Activated T-helper 1 cell treated with anti-CD3 and anti-CD28 coated beads, Interleukin-2, amount 50 U/mL, for 16 hours (primary cell): ENCODE results near the gene RTL5.

Experiments used
- DNase-seq, 2 donors: peaks; one replicate each; pipeline ENCODE4 v3.0.0-alpha.2; 2020; ENCODE audit warnings: low read depth in 1 of 2, low spot score in 1 of 2

The RTL5 gene

GRCh38 chrX:72130156-72130761, 1.5 kb downstream of the RTL5 start:
- DNase-seq, result no peak

- no peak for DNase-seq
Observed at GRCh38 chrX:72129661-72130060, 2.1 kb downstream of the RTL5 start.

DNA sequence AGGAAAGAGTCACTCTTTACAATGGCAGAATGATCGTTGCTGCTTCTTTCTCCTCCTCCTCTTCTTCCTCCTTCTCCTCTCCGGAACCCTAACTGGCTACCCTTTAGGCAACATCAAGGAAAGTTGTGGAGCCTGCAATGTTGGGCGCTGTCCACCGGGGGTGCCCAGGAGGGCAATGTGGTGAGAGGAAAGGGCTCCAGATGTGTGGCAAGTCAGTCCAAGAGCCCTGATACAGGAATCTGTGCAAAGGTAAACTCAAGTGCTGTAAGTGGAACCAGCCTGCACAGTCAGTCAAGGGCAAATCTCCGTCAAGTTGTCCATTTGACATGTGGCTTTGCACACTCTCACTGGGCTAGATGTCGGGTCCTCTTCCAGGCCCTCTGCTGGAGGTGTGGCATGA, 2.8 kb downstream of the RTL5 start:
- DNase-seq, result no peak

DNA sequence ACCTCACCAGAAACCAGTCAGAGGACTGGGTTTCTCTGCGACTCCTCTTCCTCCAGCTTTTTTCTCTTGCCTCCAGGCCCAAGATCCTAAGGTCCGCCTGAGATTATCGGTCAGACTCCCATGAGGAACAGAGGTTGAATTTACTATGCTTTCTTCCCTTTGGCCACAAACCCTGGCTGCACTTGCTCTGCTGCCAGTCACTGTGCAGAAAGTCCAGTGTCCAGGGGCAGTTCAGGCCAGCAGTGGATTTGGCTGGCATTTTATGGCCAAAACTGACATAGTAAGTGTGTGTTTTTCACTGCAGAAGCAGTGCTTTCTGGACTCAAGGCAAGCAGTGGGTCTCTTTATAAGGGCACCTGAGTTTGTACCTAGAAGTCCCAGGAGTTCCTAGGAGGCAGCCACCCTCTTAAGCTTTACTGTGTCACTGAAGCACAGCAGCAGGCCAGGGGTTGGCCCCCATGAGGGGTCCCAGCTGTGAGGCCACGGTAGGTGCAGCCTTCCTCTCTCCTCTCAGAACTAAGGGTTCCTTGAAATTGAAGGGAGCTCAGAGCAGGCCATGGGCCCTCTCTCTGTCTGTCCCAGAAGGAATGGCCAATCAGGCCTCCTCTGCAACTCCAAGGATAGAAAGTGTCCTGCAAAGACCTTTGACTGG, 3.4 kb downstream of the RTL5 start:
- no peak for DNase-seq

DNA sequence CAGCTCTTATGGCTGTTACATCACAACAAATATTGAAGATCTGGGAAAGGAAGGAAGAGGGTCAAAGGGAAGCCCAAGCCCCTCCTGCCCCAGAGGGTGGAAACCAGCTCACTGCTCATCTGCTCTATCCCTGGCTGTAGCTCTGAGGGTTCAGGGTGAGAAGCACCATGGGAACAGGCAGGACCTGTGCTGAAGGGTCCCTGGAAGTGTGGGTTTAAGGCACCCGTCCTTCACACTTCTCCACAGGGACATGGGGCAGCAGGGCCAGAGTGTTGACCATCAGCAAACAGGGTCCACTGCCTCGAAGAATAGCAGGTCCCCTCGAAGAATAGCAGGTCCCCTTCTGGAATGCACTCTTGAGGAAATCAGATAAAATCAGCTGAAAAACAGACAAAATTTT, 4.4 kb downstream of the RTL5 start:
- DNase-seq, result no peak

DNA sequence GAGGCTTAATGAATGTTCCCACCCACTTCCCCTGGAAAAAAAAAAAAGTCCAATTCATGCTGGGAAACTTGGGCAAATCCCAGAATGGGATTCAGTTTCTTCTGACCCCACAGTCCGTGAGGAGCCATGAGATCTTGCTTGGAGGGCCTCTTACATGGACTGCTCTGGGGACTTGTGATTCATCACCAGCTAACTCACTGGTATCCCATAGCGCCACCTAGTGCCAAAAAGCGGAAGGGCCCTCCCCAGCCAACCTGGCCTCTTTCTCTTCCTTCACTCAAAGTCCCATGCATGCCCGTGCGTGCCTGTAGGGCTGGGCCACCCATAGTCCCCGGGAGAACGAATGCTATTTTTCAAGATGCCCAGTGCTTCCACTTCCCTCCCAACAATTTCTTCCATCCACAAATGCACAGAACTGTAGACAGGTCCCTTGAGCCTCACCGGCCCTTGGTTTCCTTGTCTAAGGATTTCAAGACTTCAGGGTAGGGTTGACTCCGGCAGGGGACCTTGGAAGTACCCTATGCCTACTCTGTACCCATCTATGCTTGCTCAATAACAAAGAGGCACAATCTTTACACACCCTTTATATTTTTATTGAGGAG, 5.1 kb downstream of the RTL5 start:
- peak; percentile 69 to 77 for DNase-seq

- DNase-seq, result no peak
Observed at GRCh38 chrX:72126048-72126415, 5.7 kb downstream of the RTL5 start.

DNA sequence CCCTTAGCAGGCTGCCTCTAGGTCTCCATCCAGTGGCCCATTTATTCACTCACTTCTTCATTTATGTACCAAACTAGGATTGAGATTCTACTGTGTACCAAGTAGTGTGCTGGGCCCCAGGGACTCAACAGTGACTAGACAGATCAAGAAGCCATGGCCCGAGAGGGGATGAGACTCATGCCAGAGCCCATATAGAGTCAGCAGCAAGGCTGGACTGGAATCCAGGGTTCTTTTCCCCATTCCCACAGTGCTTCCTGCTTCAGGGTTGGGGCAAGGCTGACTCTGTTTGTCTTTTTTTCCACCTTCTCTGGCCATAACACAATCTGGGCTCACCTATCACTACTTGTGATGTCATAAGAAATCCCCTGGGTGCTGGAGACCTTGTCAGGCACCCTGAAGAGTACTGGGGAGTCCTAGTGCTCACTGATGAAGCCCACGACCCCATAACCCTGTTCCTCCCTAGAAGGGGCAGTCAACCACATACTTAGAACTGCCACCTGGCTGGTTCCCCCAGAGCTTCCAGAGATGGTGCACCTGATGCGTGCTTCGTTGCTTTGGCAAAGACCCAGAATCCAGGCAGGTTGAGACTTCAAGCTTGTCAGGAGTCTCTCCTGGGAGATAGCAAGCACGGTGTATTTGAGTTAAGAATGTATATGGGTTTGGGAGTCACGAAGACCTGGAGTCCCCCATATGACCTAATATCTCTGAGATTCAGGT, 6.2 kb downstream of the RTL5 start:
- DNase-seq, result no peak

- DNase-seq, result no peak
Observed at GRCh38 chrX:72124540-72125201, 7.0 kb downstream of the RTL5 start.

- DNase-seq, result no peak
Observed at GRCh38 chrX:72123471-72124185, 8.1 kb downstream of the RTL5 start.

GRCh38 chrX:72122621-72123337, 8.9 kb downstream of the RTL5 start:
- no peak for DNase-seq

GRCh38 chrX:72121383-72121782, 10.3 kb downstream of the RTL5 start:
- no peak for DNase-seq

DNA sequence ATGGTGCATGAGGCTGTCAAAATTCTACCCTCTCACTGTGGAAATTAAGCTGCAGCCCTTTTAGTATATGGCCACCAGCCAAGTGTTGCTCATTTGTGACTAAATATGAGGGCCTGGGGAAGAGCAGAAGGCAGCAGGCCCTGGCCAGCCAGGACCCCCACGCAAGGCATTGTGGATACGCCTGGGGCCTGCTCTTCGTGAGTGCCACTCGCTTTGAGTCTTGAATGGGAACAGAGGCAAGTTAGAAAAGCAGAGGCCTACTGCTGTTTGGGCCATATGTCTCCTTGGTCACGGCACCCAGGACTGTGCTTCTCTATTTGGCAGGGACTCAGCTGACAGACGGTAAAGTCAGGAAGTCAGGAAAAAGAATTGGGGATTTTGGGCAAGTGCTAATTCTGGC, 10.9 kb downstream of the RTL5 start:
- DNase-seq, result no peak

DNA sequence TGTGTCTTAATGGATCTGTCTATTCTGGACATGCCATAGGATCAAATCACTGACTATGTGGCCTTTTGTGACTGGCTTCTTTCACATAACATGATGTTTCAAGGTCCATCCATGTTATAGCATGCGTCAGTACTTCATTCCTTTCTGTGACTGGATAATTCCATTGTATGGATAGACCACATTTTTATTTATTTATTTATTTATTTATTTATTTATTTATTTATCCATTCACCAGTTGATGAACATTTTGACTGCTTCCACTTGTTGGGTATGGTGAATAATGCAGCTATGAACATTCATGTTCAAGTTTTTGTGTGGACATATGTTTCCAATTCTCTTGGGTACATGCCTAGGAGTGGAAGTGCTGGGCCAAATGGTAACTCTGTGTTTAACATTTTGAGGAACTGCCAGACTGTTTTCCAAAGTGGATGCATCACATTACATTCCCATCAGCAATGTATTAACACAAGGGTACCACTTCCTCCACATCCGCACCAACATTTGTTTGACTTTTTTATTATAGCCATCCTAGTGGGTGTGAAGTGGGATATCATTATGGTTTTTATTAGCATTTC, 14.0 kb downstream of the RTL5 start:
- DNase-seq, result no peak

DNA sequence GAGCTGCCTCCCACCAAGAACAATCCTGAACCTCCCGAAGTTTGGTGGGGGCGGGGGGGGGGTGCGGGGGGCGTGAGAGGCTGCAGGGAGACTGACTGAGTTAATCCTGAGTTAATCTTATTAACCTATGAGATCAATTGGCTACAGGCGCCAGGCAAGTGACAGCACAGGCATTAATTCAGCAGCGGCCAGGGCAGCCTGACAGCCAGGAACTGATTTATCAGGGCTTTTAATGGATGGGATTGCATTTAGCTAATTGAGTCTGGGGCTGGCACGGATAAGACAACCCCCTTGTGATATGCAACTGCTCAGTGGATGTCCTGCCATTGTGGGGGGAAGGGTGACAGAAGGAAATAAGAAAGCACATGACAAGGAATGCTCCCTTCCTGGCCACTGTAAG, 16.3 kb downstream of the RTL5 start:
- DNase-seq, result no peak

DNA sequence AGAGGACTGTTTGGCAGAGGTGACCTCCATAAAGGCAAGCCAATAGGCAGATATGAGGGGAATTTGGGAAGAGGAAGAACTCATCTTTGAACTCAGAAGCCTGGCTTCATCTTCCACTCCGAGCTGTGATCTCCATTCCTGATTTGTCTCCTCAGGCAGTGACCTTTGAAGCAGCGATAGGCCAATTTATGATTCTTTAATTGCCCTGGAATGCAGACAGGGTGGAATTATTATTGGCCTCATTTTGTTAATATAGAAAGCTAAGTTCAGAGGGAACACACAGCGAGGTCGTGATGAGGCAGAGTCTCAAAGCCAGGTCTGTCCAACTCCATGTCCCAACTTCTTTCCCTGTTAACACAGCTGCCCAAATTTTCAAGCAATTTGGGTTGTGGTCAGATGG, 16.9 kb downstream of the RTL5 start:
- DNase-seq, result no peak

DNA sequence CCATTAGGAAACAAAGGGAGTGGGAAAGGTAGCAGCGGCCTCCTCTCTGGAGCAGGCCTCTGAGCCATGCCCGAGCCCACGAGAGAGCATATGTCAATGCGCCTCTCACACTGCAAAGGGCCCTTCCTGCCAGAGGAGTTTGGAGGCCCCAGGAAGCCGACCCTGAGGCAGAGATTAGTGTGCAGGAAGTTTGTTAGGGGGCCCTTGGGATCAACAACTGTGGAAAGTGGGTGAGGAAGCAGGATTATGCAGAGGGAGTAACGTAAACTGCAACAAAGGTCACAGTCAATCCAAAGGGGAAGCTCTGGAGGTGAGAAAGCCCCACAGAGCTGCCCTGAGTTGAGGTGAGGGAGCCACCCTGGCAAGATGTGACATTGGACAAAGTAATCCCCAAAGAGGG, 17.4 kb downstream of the RTL5 start:
- DNase-seq, result no peak

DNA sequence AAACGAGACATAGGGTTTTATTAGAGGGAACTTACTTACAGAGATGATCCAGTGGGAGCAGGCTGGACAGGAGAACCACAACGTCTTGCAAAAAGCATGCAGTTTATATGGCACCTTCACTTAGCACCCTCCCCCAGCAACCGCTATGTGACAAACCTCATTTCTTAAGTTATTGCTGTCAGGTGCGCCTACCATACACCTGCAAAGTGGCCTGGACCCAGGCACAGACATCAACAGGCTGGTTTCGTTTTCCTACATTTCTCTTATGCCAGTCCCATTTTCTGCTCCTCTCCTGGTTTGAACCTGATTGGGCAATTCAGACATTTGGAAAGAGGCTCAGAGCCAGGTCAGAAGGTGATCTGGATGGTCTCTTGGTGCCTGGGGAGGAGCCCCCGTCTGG, 18.3 kb downstream of the RTL5 start:
- no peak for DNase-seq

GRCh38 chrX:72110876-72111708, 20.6 kb downstream of the RTL5 start:
- DNase-seq, result no peak
